H1 (cell line): ENCODE data around the gene FOXN3. TPM values are rescaled to one million over a fixed set of nuclear protein-coding genes. Genes with fewer than 3 reads are reported as not detected.

Experiments used
- BRCA1 ChIP-seq: IDR thresholded peaks from 2 replicates; pipeline ENCODE4 v1.6.1; 2012; ENCODE audit warnings: low read depth, low read length, improper control_type of control experiment
- CBX8 ChIP-seq: fragments of 300-800, 300-1000 bp; sonication (generic); IDR thresholded peaks from 2 replicates; pipeline ENCODE4 v1.7.1; 2016; ENCODE audit warnings: low read depth, low read length, borderline replicate concordance
- EP300 ChIP-seq, 2 experiments: IDR thresholded peaks; 1 replicate in 1 of 2; 2 replicates in 1 of 2; pipeline ENCODE4 v1.6.1; 2011 to 2012; ENCODE audit warnings: low read depth in 2 of 2, low read length in 2 of 2, mild to moderate bottlenecking in 2 of 2, borderline replicate concordance in 1 of 2, inconsistent platforms in 1 of 2, moderate library complexity in 1 of 2
- NANOG ChIP-seq: IDR thresholded peaks from 2 replicates; pipeline ENCODE4 v1.6.1; 2011; ENCODE audit warnings: low read length, low read depth, mild to moderate bottlenecking, inconsistent platforms; ENCODE audit not compliant: insufficient read depth, poor library complexity, severe bottlenecking
- POLR2A ChIP-seq, 2 experiments: IDR thresholded peaks; 1 replicate in 1 of 2; 2 replicates in 1 of 2; pipeline ENCODE4 v1.6.1; 2011; ENCODE audit warnings: low read depth in 2 of 2, low read length in 2 of 2, mild to moderate bottlenecking in 2 of 2; ENCODE audit errors: control extremely low read depth in 1 of 2
- TCF12 ChIP-seq: IDR thresholded peaks from 2 replicates; pipeline ENCODE4 v1.6.1; 2011; ENCODE audit warnings: low read depth, mild to moderate bottlenecking, low read length
- polyA plus RNA-seq, 7 experiments: library from polyadenylated mRNA; depleted of rRNA in 3 of 7; stranded (reverse) in 5 of 7; unstranded in 2 of 7; fragments of >200 nt in 5 of 7; fragments of 200-250 nt in 2 of 7; gene quantifications; 1 replicate in 5 of 7; 2 replicates in 1 of 7; 4 replicates in 1 of 7; pipeline versions ENCODE4 v1.2.1 to v1.2.3, GENCODE V29; 2011 to 2013; ENCODE audit warnings: missing spikeins in 2 of 7, mixed read lengths in 2 of 7
- total RNA-seq: library from RNA; stranded (reverse); fragmentation: NEBNext Ultra II Directional; extraction: Animal tissue kit (Norgen Biotek cat#: 25700); gene quantifications from 2 replicates; pipeline ENCODE4 v1.2.1, GENCODE V29; 2021
- TF ChIP-seq, protein P1 (sequence below): IDR thresholded peaks from 2 replicates; pipeline ENCODE4 v1.6.1; 2011; ENCODE audit warnings: low read length, improper control_type of control experiment

FOXN3 gene
- total and polyA plus RNA-seq, 2 of the 8 experiments (the other 6 are each of a cell fraction or from before 2014, with no cell fraction given): 52.6 to 178 TPM

DNA sequence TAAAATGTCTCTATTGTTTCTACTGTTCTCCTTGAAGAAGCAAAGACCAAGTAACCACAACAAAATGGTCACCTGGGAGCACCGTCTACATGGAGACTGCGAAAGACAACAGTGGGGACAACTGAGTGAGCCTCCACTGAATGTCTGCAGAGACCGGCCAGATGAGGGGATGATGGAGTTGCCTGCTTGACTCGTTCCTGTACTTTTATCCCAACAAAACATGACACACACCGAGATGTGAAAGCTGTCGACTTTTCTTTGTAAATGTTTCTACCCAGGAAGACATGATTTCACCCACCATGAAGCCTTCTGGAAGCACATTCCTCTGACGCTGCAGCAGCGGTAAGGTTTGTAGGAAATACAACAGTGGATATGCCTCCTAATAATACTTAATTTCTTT lies 66.9 kb downstream of the FOXN3 start (continued):
- TF ChIP-seq, protein P1, sequence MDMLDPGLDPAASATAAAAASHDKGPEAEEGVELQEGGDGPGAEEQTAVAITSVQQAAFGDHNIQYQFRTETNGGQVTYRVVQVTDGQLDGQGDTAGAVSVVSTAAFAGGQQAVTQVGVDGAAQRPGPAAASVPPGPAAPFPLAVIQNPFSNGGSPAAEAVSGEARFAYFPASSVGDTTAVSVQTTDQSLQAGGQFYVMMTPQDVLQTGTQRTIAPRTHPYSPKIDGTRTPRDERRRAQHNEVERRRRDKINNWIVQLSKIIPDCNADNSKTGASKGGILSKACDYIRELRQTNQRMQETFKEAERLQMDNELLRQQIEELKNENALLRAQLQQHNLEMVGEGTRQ: no peak
- TF ChIP-seq CBX8: no peak
- no peak for TF ChIP-seq NANOG
- no peak for TF ChIP-seq TCF12
- no peak for TF ChIP-seq EP300 (IDR thresholded peaks at IDR 0.05; ENCODE audit: borderline replicate concordance in 1 of 2, low read depth in 2 of 2, low read length in 2 of 2)
- TF ChIP-seq POLR2A (IDR thresholded peaks at IDR 0.05; ENCODE audit: control extremely low read depth in 1 of 2, low read depth in 2 of 2, low read length in 2 of 2): no peak
- no peak for TF ChIP-seq BRCA1
